ENCODE measurements around the gene CADM2.

Gene CADM2

GRCh38 chr3:85846940-85847339 is 888.2 kb downstream of the CADM2 start:
- TF ChIP-seq CTCF (IDR thresholded peaks at IDR 0.05; ENCODE audit: low read depth, low read length, missing control alignments): no peak
- in situ Hi-C loops (cut with HindIII; ENCODE audit: low sequenced_read_pairs): no loop called here
- no peak for DNase-seq (ENCODE audit: low read depth)
- H3K4me3 ChIP-seq (ENCODE audit: low read depth, low read length): no peak overlapping the region

GRCh38 chr3:85851071-85851470 is 892.3 kb downstream of the CADM2 start:
- in situ Hi-C loops (cut with HindIII; ENCODE audit: low sequenced_read_pairs): no loop called here
- no peak for DNase-seq (ENCODE audit: low read depth)
- H3K4me3 ChIP-seq (ENCODE audit: low read depth, low read length): no peak overlapping the region
- TF ChIP-seq CTCF (IDR thresholded peaks at IDR 0.05; ENCODE audit: low read depth, low read length, missing control alignments): no peak

GRCh38 chr3:85853805-85854204 is 895.0 kb downstream of the CADM2 start:
- no peak for DNase-seq (ENCODE audit: low read depth)
- no peak for TF ChIP-seq CTCF (IDR thresholded peaks at IDR 0.05; ENCODE audit: low read depth, low read length, missing control alignments)
- no peak overlapping the region for H3K4me3 ChIP-seq (ENCODE audit: low read depth, low read length)

GRCh38 chr3:85862893-85863455 is 904.2 kb downstream of the CADM2 start:
- in situ Hi-C loops (cut with HindIII; ENCODE audit: low sequenced_read_pairs): no loop called here
- no peak for DNase-seq (ENCODE audit: low read depth)
- H3K4me3 ChIP-seq (ENCODE audit: low read depth, low read length): no peak overlapping the region
- TF ChIP-seq CTCF (IDR thresholded peaks at IDR 0.05; ENCODE audit: low read depth, low read length, missing control alignments): no peak

More at GRCh38 chr3:85853805-85854204, 895.0 kb downstream of the CADM2 start:
- in situ Hi-C loops (cut with HindIII; ENCODE audit: low sequenced_read_pairs): no loop called here

- no peak for DNase-seq (ENCODE audit: low read depth)
- in situ Hi-C loops (cut with HindIII; ENCODE audit: low sequenced_read_pairs): no loop called here
- H3K4me3 ChIP-seq (ENCODE audit: low read depth, low read length): no peak overlapping the region
- TF ChIP-seq CTCF (IDR thresholded peaks at IDR 0.05; ENCODE audit: low read depth, low read length, missing control alignments): no peak
These were observed 906.1 kb downstream of the CADM2 start for GRCh38 chr3:85864896-85865295.

- H3K4me3 ChIP-seq (ENCODE audit: low read depth, low read length): no peak overlapping the region
- TF ChIP-seq CTCF (IDR thresholded peaks at IDR 0.05; ENCODE audit: low read depth, low read length, missing control alignments): no peak
- DNase-seq (ENCODE audit: low read depth): no peak
- in situ Hi-C loops (cut with HindIII; ENCODE audit: low sequenced_read_pairs): no loop called here
These were observed 908.3 kb downstream of the CADM2 start for GRCh38 chr3:85867072-85867471.
